T-helper 1 cell treated with Interleukin-12 subunit alpha and Interleukin-12 subunit beta and Interleukin-4 antibody, amounts not matched to agents 30 ng/mL and 1 ng/mL, for 36 hours (primary cell): Measurements from ENCODE around the gene PDE3B. TPM values are rescaled to one million over a fixed set of nuclear protein-coding genes. Genes with fewer than 3 reads are reported as not detected.
"Not testable (repeated sequence)": the region's sequence is repeated elsewhere in the genome, so short reads cannot be mapped to it uniquely, and the experiment has no call there.

Experiments
- intact Hi-C: fragments of 100-400 bp; cut with micrococcal nuclease; formaldehyde crosslinking; loops from one replicate; pipeline ENCODE4 v1.15.1; 2024
- total RNA-seq: library from RNA; stranded (reverse); gene quantifications from 2 replicates; pipeline ENCODE4 v1.2.3, GENCODE V29; 2022

The PDE3B gene
- total RNA-seq, 1 donor from 2014 or later: 125 TPM

DNA sequence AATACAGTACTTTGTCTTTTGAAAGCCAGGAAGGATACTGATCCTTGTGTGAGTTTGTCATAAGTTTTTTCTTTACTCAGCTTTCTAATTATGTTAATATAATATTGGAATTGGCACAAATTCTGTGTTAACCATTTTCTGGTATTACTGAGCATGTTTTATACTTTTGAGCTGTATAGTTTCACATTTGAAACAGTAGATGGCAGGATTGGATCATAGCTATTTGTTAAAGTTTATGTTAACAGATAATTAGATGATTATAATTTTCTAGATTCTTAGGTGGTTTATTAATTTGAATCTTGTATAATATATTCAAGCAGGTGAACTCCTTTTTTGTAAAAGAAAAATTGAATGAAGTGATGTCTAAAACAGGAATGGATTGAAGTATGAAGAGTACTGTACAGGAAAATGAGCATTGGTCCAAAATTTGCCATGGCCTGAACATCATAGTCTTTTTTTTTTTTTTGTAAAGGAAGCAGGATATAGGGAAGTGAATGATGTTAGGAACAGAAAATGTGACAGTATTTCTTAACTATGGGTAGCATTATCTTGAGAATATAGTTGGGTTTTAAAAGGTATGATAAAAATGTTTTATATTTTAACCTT is 146.4 kb downstream of the PDE3B start:
- intact Hi-C loops: loop anchor here (1.0 to 5.0 kb wide), 3 partner anchors 117 to 417 kb away; no protein-coding TSS in a partner anchor

- intact Hi-C loops: loop anchor here (5.0 kb wide), 1 partner anchor 414 kb away; no protein-coding TSS in a partner anchor
Measured at GRCh38 chr11:14793546-14793945, 149.9 kb downstream of the PDE3B start.

GRCh38 chr11:14796028-14796427 is 152.4 kb downstream of the PDE3B start:
- intact Hi-C loops: not testable (repeated sequence)

DNA sequence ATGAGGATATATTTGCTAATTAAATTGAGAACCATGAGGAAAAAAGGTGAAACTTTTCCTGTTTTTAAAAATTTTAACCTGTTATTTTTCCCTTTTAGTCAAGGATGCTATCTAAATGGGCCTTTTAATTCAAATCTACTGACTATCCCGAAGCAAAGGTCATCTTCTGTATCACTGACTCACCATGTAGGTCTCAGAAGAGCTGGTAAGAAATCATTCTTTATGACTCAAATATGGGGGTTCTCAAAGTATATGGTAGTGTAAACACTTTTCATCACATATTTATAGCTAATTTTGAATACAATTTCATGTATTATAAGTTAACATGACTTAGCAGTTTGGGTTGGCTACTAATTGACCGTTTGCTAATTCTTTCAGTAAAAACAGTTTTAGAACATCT is 160.2 kb downstream of the PDE3B start:
- intact Hi-C loops: no loop called here

DNA sequence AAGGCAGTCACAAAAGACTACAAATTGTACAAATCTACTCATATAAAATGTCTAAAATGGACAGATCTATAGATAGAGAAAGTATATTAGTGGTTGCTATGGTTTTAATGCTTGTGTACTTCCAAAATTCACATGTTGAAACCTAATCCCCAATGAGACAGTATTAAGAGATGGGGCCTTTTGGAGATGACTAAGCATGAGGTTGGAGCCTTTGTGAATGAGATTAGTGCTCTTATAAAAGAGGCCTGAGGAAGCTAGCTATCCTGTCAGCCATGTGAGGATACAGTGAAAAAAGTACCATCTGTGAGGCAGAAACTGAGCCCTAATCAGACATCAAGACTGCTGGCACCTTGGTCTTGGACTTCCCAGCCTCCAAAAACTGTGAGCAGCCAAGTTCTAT is 165.9 kb downstream of the PDE3B start:
- intact Hi-C loops: no loop called here

- intact Hi-C loops: no loop called here
Measured at GRCh38 chr11:14812757-14813156, 169.2 kb downstream of the PDE3B start.

DNA sequence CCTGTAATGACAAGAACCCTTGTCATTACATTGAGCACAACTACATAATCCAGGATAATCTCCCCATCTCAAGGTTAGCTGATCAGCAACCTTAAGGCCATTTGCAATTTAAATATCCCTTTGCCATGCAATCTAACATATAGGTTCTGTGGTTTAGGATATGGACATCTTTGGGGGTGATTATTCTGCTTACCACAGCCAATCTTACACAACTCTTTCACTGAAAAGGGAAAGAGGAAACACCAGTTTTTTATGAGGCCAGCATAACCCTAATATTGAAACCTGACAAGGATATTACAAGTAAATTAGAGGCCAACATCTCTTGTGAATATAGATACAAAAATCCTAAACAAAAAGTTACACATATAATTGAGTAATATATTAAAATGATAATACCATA is 169.9 kb downstream of the PDE3B start:
- intact Hi-C loops: no loop called here

DNA sequence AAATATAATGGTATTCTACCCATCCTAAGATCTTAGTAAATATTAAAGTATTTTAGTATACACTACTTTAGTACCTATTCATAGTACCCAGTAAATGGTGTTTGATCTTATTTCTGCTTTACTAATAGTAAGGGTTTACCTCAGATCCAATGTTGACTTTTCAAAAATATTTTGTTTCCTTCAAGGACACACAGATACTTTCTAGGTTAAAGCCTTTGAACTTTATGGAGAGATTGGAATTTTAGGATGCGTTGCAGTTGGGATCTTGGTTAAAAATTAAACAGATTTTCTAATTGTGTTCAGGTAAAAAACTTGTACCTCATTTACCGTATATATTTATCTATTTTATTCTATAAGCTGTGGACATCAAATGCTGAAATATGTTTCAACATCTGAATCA is 175.2 kb downstream of the PDE3B start:
- intact Hi-C loops: no loop called here

- intact Hi-C loops: no loop called here
Measured at GRCh38 chr11:14819596-14819995, 176.0 kb downstream of the PDE3B start.

DNA sequence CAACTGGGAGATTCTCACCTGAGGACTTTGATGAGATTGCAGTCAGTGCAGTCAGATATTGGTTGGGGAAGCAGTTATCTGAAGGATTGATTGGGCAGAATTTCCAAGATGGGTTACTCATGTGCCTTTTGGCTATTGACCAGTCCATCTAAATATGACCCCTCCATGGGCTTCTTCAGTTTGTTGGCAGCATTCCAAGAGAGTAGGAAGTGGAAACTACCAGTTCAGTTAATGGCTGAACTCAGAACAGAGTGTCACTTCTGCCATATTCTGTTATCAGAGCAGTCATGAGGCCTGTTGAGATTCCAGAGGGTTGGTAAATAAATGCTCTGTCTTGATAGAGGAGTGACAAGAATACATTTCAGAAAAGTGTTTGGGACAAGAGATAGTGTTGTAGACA is 177.4 kb downstream of the PDE3B start:
- intact Hi-C loops: no loop called here

DNA sequence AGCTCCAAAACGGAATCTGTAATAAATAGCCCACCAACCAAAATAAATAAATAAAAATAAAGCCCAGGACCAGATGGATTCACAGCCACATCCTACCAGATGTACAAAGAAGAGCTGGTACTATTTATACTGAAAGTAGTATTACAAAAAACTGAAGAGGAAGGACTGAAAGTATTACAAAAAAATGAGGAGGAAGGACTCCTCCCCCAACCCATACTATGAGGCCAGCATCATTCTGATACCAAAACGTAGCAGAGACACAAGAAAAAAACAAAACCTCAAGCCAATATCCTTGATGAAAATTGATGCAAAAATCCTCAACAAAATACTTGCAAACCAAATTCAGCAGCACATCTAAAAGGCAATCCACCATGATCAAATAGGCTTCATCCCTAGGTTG is 183.0 kb downstream of the PDE3B start:
- intact Hi-C loops: no loop called here

DNA sequence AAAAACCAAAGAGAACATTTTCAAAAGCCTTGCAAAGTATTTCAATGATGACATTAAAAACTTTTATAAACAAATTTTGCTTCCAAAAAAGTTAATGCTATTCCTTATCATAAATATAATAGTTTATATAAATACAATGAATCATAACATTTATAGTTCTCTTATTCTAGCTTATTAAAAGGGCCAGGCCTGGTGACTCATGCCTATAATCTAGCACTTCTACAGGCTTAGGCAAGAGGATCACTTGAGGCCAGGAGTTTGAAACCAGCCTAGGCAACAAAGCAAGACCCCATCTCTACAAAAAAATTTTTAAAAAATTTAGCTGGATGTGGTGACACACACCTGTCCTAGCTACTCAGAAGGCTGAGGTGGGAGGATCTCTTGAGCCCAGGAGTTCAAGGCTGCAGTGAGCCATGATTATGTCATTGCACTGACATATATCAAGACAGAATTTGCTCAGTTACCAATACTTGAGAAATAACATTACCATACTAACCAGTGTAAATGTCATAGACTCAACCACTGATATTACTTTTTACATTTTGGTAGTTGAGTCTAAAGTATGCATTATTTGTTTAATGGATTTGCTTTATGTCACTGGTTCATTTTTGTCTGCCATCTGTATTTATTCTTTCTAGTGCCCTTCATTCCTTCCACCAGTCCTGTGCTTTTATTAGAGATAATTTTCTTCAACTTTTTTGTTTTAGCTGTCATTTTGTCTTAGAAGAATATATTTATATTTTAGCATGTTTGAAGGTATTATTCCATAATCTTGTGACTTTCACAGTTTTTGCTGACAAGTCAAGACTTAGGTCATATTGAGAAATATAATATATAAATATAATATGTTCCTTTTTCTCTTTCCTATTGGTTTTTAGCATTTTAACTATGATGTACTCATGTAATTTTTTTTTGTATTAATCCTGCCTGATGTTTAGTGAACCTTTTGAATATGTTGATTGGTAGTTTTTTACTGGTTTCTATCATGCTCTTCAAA is 192.2 kb downstream of the PDE3B start:
- intact Hi-C loops: no loop called here

DNA sequence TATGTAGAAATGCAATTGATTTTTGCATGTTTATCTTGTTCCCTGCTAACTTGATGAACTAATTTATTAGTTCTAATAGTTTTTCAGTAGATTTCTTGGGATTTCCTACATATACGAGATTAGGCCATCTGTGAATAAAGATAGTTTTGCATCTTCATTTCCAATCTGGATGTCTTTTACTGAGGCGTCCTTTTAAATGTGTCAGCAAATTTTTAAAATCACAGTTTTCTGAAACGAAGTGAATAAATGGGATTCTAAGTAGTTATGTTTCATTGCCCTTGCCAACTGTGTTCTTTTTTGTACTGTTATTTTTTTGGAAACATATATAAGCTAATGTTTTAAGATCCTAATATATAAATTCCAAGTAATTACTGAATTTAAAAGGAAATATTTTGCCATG is 198.4 kb downstream of the PDE3B start:
- intact Hi-C loops: no loop called here

DNA sequence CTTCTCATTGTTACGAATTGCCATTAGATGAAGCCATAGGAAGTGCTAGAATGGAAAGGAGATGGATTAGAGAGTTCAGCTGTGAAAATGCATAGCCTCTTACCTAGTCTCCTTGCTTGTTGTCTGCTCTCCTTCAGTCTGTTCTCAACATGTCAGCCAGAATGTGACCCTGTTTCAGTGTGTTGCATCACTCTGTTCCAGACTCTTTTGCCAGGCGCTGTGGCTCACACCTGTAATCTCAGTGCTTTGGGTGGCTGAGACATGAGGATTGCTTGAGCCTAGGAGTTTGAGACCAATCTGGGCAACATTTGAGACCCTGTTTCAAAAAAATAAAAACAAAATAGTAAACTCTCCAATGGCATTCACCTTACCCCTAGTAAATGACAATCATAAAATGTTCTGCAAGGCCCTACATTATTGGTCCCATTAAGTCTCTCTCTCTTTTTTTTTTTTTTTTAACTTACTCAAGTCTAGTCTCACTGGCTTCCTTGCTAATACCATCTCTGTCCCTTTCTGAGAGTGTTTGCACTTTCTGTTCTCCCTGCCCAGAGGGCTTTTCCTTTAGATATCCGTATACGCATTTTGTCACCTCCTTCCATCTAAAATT is 209.1 kb downstream of the PDE3B start:
- intact Hi-C loops: no loop called here

- intact Hi-C loops: no loop called here
Measured at GRCh38 chr11:14854057-14854456, 210.5 kb downstream of the PDE3B start.

GRCh38 chr11:14855890-14856289 is 212.3 kb downstream of the PDE3B start:
- intact Hi-C loops: no loop called here

DNA sequence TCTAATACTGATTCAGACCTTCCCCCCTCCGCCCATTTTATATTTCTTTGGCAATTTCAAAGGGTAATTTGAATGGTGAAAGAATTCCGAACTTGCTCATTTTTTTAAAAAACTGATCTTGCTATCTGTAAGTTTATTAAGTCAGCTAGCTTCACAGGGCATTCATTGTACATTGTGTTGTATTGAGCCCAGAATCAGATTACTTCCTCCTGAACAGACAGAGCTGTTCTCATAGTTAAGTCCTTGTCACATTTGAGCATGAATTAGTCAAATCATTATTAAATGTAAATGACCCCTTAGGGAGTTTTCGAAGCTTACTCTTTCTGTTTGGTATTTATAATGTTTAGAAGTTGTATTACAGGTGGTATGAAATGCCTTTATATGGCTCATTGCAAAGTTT is 214.0 kb downstream of the PDE3B start:
- intact Hi-C loops: no loop called here

- intact Hi-C loops: no loop called here
Measured at GRCh38 chr11:14858404-14858803, 214.8 kb downstream of the PDE3B start.

DNA sequence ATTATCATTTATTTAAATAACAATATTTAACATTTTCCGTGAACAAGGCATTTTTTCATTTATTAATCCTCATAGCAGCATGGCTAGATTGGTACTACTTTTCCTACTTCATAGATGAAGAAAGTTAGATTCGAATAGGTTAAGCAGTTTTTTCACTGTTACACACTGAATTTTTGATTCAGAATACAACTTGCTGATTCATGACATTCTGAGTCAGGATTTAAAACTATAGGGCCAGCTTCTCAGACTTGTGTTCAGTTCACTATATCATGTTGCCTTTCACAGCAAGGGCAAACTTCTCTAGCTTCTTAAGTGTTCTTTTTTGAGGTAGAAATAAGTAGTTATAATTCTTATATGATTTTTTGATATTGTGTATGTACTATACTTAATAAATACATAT is 216.9 kb downstream of the PDE3B start:
- intact Hi-C loops: no loop called here

GRCh38 chr11:14861680-14862079 is 218.1 kb downstream of the PDE3B start:
- intact Hi-C loops: no loop called here

DNA sequence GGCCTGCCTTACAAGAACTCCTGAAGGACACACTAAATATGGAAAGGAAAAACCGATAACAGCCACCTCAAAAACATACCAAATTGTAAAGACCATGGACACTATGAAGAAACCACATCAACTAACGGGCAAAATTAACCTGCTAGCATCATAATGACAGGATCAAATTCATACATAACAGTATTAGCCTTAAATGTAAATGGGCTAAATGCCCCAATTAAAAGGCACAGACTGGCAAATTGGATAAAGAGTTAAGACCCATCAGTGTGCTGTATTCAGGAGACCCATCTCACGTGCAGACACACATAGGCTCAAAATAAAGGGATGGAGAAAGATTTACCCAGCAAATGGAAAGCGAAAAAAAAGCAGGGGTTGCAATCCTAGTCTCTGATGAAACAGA is 220.2 kb downstream of the PDE3B start:
- intact Hi-C loops: not testable (repeated sequence)

DNA sequence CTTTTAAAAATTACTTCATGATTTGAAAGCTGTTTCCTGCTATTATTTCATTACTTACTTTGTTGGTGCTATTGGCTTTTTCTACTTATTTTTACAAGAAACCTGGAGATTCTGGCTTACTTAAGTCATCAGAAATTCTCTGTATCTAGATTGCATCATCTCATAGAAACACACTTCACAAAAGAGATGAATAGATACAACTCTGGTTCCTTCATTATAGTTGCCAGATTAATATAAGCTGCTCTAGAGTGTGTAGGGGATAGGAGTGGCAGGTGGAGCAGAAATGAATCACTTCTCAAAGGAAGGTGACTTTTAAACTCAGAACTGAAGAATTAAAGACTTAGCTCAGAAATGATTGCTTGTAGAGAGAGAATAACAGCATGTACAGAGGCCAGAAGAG is 228.4 kb downstream of the PDE3B start:
- intact Hi-C loops: no loop called here
